GM20431 (cell line): ENCODE results near the gene IFT43.

Experiments
- in situ Hi-C: fragments of 300-500 bp; cut with MseI, MboI; formaldehyde crosslinking; loops from one replicate; pipeline ENCODE4 v1.15.0; 2020; ENCODE audit warnings: low sequenced_read_pairs; ENCODE audit not compliant: unreplicated experiment

Gene IFT43

GRCh38 chr14:76131071-76131965 lies 145.8 kb downstream of the IFT43 start:
- in situ Hi-C loops = no loop called here

GRCh38 chr14:76133103-76133502 lies 147.5 kb downstream of the IFT43 start:
- in situ Hi-C loops = no loop called here
